Measurements from ENCODE around the gene ILKAP.

- TF ChIP-seq, protein P1, sequence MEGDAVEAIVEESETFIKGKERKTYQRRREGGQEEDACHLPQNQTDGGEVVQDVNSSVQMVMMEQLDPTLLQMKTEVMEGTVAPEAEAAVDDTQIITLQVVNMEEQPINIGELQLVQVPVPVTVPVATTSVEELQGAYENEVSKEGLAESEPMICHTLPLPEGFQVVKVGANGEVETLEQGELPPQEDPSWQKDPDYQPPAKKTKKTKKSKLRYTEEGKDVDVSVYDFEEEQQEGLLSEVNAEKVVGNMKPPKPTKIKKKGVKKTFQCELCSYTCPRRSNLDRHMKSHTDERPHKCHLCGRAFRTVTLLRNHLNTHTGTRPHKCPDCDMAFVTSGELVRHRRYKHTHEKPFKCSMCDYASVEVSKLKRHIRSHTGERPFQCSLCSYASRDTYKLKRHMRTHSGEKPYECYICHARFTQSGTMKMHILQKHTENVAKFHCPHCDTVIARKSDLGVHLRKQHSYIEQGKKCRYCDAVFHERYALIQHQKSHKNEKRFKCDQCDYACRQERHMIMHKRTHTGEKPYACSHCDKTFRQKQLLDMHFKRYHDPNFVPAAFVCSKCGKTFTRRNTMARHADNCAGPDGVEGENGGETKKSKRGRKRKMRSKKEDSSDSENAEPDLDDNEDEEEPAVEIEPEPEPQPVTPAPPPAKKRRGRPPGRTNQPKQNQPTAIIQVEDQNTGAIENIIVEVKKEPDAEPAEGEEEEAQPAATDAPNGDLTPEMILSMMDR (IDR thresholded peaks at IDR 0.05) = no peak
- no peak for TF ChIP-seq POLR2A (IDR thresholded peaks at IDR 0.05)
Measured at GRCh38 chr2:238251986-238252385, 48.5 kb upstream of the ILKAP start.
